M059J (cell line): ENCODE measurements around the gene RASGEF1B. TPM values are rescaled to one million over a fixed set of nuclear protein-coding genes. Genes with fewer than 3 reads are reported as not detected.

Experiments
- DNase-seq: peaks from one replicate; pipeline ENCODE4 v3.0.0-alpha.2; 2012; ENCODE audit warnings: low read depth
- total RNA-seq: library from RNA; depleted of rRNA; stranded (reverse); fragments of >200 nt; shearing (Covaris generic); gene quantifications from 2 replicates; pipeline ENCODE4 v1.2.3, GENCODE V29; 2014; rRNA removed

Gene RASGEF1B
- total RNA-seq: 0.05 TPM in 1 of 2 replicates, not detected in the other

DNA sequence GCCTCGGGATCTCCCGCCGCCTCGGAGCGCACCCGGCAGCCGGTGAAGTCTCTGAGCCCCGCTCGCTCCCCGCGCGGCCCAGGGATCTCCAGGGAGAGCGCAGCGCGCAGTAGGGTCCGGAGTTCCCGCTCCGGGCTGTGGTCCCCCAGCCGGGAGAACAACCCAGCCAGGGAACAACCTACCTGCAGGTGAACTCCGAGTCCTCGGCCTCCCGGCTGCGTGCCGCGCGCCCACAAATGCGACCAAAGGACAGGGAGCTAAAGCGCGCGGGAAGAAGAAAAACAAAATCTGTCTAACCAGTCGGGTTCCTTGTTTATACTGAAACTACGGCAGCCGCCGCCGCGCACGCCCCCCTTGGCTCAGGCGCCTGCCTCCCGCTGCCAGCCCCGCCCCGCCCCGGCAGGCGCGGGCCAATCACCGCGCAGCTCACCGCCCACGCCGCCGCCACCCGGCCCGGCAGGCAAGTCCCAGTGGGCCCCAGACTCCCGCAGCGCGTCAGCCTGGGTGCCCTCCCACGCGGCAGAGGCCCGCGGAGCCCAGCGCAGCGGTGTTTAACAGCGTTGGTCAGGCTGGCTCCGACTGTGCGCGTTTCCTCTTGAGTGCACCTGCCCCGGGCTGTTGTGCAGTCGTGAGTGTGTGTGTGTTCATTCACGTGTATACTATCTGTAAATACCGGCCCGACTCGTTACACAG, at the start of gene RASGEF1B:
Gene RASGEF1B, minus strand, starts transcription at position 320 of the 693 bp plus-strand sequence. CDS start 12,399 bp downstream, outside the sequence.
- DNase-seq: peak; percentile 47

DNA sequence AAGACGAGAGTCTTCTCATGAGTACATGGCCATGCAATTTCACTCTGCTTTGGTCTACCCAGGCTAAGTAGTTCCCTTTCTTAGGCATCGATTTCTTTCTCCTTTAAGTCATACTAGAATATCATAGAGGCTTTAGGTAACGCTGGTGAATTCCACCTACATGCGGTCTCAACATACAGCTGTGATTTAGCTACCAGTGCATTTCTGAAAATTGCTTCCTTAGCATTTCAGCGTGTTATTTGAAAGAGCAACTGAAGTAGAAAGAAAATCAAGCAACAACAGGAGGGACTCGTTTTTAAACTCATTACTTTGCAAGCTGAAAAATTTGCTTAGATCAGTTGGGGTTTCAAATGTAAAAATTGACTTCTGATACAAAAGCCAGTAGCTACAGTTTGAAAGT, 48.1 kb upstream of the RASGEF1B start:
- DNase-seq: no peak

DNA sequence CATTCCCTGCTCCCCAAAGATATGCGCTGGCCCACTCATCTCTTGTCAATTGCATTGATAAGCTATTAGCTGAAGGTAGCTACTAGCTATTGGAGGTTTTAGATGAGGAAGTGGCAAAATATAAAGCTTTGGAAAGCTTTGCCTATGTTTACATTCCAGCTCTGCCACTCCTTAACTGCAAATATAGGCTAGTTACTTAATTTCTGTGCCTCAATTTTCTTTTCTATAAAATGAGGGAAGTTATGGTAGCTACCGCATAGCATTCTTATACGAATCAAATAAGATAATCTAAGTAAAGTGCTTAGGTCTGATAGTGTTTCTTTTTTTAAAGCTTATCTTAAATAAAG, 47.7 kb upstream of the RASGEF1B start:
- no peak for DNase-seq

DNA sequence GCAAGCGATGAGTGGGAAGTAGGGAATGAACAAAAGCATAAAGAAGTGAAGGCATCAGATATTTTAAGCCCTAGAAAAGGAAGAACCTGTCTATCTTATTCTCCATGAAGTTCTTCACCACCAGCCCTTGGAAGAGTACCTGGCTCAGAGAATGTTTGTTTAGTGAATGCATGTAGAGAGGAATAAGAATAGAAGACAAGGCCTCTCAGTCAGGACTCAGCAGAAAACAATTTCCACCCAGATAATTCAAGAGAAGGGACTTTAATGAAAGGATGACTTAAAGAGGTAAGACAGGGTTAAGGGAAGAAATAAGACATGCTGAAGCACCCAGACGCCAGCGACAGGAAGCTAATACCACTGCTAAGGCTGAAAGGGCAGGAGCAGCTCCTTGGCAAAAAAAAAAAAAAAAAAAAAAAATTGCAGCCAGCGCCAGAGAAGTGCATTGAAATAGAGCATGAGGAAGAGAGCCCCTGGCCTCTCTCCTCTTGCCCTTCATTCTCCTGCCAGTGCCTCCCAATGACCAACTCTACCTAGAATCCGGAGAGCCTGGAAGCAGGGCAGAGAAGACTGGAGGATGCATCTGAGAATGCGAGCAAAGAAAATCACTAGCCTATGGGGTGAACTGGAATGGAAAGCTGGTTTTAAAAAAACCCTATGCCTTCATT, 47.2 kb upstream of the RASGEF1B start:
- no peak for DNase-seq

DNA sequence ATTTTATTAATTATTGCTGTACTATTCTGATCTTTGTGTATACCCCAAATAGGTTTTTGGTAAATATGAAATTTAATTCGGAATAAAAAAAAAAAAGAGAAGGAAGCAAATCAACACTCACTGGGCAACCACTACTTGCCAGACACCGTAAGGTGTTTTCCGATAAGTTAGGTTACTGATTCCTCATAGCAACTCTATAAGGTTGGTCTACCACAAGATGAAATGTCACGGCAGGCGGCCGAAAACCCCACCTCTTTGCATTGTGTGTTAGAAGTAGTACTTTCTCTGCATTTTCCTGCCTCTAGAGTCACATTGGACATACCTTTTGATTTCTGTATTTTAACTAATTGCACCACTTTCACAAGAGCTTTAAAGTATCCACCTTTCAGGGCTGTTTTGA, 44.5 kb upstream of the RASGEF1B start:
- no peak for DNase-seq

DNA sequence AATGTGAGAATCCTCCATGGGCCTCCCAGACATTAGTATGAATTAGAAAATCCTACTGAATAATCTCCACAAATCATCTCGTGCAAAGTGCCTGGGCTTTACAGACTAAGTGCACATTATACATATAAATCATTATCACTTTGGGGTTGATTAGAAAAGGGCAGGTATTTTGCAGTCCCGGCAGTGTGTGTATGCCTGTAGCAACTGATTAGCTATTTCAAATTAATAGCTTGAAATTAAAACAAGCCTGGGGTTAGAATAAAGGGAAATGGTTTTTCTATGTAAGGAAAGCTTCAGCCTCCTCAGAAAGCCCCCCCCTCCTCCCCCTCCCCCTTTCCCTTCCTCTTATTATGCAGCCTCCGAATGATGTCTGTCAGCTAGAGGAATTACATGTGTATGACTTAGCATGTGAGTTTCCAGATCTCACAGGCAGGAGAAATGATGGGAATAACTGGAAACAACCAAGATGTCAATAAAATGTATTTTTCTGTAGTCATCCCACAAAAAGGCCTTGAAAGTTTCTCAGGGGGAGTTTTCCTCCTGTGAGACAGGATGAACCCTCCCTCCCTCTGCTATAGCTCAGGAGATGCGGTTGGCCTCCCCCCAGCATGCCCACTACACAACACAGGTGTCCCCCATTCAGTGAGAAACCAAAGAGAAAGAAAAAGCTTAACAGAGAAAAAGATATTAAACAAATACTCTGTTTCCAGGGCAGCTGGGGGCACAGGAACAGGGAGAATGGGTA, 41.2 kb upstream of the RASGEF1B start:
- DNase-seq: no peak

DNA sequence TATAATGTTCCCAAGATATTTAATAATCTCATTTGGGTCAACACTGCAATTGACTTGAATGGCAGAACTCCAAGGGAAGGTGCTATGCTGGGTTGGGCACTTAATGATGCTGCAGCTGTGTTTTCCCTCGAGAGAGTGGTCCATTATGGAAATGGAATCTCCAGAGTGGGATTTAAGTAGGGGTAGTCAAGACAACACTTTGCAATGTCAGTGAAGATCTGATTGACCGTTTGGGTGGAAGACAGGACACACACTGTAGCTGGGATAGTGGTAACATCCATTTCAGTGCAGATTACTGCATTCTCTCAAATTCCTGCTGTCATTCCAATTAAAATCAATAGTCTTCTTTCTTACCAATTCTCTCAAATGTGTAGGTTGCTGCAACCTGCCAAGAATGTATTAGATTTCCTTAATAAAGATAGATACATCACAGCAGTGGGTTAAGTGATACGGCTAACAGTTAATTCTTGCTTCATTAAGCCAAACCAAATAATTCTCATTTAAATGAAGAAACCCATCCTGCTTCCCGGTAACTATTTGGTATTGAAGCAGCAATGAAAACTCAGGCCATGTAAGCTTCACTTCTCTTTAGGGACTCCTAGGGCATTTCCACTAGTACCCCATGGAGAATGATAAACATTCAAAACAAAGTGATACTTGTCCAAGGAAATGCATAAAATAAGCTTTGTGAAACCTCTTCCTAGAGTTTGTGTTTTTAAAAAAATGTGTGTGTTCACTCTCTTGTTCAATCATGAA, 40.5 kb upstream of the RASGEF1B start:
- DNase-seq: no peak

DNA sequence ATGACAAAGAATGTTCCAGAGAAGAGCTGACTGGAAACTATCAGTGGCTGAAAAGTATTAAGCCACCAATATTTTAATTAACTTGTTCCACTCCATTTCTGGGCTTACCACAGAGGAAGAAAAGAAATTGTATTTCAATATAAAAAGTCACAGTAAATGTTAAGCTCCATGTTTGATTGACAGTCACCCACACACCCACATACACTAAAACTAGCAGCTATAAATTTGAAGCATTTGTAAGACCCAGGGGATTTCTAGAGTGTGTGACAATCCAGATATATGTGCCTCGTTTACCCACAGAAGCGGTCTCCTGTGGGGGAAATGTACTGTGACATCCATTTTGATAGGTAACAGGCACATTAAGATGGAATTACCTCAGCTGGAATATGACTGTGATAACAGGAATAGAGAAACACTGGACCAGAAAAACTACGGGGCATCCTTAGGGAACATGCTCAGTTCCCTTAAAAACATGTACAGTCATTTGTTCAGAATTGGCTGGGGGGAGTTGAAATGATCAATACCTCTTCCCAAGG, 39.0 kb upstream of the RASGEF1B start:
- DNase-seq: no peak

DNA sequence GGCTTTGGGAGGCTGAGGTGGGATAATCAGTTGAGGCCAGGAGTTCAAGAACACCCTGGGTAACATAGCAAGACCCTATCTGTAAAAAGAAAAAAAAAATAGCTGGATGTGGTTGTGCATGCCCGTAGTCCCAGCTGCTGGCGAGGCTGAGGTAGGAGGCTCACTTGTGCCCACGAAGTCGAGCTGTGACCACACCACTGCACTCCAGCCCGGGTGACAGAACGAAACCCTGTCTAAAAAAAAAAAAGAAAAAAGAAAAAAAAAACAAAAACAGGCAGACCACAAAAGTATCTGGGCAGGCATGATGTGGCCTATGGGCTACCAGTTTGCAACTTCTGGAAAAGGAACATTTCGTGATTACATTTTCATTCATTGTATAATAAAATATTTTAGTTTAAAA, 38.1 kb upstream of the RASGEF1B start:
- DNase-seq: no peak

DNA sequence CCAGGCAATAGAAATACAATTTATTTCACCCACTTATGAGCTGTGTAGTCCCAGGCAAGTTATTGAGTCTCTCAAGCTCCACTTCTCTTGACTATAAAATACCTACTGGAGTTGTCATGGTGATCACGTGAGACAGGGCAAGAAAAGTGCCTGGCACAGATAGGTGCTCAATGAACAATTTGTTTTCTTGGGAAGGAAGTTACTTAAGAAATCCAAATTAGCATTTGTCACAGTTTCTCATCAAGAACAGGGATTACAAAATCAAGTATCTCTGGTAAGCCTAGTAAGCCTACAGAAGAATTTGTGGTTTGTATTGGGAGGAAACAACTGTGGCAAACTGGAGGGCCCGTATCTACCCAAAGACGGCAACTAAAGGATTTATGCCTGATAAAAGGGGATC, 37.5 kb upstream of the RASGEF1B start:
- DNase-seq: no peak

DNA sequence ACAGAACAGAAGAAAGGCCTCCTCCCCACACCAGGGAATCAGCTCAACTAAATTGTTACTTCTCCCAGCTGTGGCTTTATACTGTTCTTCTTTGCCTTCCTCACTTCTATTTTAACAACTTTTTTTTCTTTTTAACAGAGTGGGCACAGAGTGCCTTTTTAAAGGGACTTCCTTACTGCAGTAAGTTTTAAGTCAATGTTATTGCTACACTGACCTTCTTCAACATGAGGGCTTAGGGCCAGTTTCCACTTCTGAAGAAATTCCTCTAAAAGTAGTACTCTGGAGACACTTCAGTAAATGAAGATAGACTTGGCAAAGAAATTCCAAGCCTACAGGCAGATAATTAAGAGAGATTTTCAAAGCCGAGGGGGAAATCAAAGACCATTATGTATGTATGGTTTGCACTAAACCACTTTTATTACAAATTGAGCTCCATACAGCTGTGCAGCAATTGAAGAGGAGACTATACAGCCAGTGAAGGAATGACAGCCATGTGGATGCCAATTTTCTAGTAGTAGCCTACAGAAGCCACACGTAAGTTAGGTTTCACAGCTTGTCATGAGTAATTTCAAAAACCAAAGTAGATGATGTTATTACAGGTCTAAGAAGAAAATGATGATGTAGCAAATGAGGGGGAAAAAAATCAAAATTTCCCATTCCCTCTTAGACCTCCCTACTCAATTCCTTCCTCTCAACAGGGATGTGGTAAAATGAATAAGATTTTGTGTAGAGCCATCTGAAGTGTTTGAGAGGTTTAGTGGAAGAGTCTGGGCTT, 36.9 kb upstream of the RASGEF1B start:
- no peak for DNase-seq

DNA sequence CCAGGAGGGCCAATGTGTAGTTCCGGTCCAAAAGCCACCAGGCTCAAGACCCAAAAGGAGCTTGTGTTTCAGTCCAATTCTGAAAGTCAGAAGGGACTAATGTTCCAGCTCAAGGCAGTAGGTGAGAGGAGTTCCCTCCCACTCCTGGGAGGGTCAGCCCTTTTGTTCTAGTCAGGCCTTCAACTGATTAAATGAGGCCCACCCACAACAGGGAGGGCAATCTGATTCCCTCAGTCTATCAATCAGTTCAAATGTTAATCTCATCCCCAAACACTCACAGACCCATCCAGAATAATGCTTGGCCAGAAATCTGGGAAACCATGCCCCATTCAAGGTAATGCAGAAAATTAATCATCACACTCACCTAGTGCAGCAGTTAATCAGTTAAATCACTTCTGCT, 35.8 kb upstream of the RASGEF1B start:
- DNase-seq: no peak

DNA sequence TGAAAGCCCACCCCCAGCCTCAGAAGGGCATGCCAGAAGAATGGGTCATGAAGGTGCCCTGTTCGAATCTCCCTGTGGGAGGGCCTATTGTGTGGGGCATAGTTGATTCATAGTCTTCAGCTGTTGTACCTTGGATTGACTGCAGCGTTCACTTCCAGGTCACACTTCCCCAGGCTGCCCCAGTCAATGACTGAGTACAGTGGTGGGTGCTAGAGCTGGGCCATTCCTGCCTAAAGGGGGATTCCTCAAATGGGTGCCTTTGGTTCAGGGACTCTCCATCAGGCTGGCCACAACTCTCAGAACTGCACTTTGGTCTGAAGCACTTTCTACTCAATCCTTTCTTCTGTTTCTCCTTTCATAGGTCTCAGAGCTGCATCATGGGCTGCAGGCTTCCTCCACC, 35.0 kb upstream of the RASGEF1B start:
- no peak for DNase-seq

DNA sequence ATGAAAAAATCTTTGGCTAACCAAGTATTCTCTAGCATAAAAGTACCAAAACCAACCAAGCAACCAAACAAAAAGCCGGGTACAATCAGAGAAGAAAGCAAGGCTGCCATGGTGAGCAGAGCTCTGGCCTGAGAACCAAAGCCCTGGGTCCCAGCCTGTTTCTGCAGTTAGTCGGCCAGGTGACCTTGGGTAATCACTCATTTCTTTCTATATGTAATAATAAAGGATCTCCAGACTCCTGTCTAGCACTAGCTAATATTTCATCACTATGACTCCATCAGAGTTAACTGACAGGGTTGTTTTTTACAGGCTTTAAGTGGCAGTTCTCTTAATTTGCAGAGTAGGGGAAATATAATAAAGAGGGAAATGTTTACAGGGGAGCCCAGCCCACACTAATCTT, 34.0 kb upstream of the RASGEF1B start:
- DNase-seq: no peak

DNA sequence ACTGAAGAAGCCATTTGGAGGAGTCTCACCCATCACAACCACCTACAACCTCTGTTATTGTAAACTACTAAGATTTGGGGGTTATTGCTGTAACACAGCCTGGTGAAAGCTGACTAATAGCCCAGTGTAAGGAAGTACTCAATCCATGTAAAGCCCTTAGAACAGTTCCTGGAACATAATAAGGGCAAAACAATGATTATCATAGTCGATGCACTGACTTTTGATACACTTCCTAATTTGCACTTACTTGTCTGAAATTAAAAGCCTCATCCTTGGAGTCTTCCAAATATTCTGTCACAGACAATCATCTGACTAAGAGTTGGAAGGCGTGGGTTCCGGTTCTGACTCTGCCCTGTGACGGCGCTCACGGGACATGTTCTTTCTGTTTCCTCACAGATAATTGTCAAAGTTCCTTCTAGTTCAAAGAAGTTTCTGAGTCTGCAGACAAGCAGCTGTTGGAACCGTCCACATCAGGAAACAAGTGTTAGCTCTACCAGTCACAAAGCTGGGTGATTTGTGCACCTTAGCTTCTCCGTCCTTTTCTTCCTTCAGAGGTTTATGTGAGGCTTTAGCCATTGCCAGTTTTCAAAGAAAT, 33.4 kb upstream of the RASGEF1B start:
- no peak for DNase-seq

DNA sequence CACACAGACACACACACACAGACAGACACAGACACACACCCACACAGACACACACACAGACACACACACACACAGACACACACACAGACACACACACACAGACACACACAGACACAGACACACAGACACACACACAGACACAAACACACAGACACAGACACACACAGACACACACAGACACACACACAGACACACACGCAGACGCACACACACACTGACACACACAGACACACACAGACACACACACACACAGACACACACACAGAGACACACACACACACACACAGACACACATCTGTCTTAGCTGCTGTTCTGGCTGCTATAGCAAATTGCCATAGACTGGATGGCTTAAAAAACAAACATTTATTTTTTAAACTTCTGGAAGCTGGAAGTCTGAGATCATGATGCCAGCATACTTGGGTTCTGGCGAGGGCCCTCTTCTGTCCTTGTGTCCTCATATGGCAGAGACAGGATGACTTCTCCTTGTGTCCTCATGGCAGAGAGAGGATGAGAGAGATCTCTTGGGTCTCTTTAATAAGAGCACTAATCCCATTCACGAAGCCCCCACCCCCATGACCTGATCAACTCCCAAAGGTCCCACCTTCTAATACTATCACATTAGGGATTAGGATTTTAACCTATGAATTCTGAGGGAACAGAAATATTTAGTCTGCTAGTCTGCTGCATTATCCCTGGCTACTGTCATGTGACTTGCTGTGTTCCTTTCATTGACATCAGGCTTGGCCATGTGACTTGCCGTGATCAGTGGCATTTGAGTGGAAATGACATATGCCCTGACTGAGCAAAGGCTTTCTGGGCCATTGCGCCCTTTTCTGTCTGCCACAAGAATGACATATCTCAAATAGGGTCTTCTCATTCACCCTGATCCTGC, 32.7 kb upstream of the RASGEF1B start:
- DNase-seq: no peak

DNA sequence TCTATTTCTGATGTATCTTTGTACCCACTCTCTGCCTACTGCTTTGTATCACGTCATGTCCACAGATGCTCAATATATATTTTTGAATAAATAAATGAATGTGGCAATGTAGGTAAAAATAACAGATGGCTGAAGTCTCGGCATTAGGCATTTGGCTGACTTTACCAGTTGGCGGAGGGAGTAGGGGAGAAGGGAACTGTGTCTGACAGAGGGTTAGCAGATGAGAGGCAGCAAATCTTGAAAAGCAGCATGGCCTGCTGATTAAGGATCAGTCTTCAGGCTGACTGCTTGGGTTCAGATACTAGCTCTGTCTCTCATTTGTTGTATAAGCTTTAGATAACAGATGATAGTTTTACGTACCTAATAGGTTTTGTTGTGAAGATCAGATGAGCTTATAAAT, 31.9 kb upstream of the RASGEF1B start:
- DNase-seq: no peak

DNA sequence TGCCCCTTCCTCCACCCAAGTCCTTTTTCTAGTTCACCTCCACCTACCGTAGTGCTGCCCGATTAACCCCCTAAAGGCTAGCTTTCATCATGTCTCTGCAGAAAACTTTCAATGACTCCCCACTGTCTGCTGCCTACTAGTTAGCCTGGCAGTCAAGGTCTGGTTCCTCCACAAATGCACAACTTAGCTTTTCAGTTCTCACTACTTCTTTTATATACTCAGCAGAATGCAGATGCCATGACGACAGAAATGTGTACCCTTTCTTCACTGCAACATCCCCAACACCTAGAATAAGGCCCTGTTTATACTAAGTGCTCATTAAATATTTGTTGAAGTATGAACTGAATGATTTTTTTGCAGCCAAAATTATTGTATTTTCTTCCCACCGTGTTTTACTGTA, 30.9 kb upstream of the RASGEF1B start:
- no peak for DNase-seq

DNA sequence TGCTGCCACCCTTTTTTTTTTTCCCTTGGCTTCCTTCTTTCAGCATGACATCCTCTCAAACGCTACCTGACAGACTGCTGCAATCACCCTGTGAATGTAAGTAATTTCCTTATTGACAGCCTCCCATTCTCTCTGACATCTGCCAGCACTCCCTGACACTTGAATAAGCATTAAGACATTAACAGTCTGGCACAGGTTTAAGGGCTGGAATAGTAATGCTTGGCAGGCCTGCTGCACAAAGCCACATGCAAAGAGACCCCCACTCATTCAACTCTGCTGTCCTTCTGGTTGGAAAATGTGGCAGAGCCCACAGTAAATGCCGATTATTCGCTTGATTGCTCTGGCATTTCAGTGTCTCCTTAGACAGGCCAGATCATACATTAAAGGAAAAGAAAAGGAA, 28.1 kb upstream of the RASGEF1B start:
- DNase-seq: no peak
